Esophagus squamous epithelium (tissue), 4 donors: ENCODE data around the gene RTN3.

Experiments used
- CTCF ChIP-seq, 6 experiments: fragments of 450-650 bp in 4 of 6; fragments of 200-600 bp in 2 of 6; sonication (generic) in 2 of 6; IDR thresholded peaks; one replicate each; pipeline ENCODE4 v1.5.1; 2016 to 2019; ENCODE audit warnings: antibody characterized with exemption in 6 of 6, mild to moderate bottlenecking in 4 of 6, moderate library complexity in 4 of 6
- POLR2A ChIP-seq, 4 donors: fragments of 450-650 bp; IDR thresholded peaks; one replicate each; pipeline ENCODE4 v1.6.1; 2017; ENCODE audit warnings: antibody characterized with exemption in 4 of 4, mild to moderate bottlenecking in 4 of 4, moderate library complexity in 3 of 4

GRCh38 chr11:63708764-63709163, 27.5 kb downstream of the RTN3 start:
- no peak for TF ChIP-seq CTCF (IDR thresholded peaks at IDR 0.05)
- no peak for TF ChIP-seq POLR2A (IDR thresholded peaks at IDR 0.05)
